Muscle of leg (tissue), 11 donors: Measurements from ENCODE around the gene RUVBL1. TPM values are rescaled to one million over a fixed set of nuclear protein-coding genes. Genes with fewer than 3 reads are reported as not detected.

Source experiments
- DNase-seq: peaks from one replicate; pipeline ENCODE4 v3.0.0; 2013
- H3K27ac ChIP-seq: one replicate; pipeline ENCODE4 v1.5.1; 2013; ENCODE audit warnings: mild to moderate bottlenecking, low read length, control low read depth
- H3K27me3 ChIP-seq: one replicate; pipeline ENCODE4 v1.6.1; 2013; ENCODE audit warnings: low read length; ENCODE audit not compliant: control insufficient read depth, insufficient read depth
- H3K36me3 ChIP-seq: one replicate; pipeline ENCODE4 v1.6.1; 2013; ENCODE audit warnings: low read length; ENCODE audit not compliant: control insufficient read depth, insufficient read depth
- H3K4me1 ChIP-seq: one replicate; pipeline ENCODE4 v1.6.1; 2013; ENCODE audit warnings: low read length; ENCODE audit not compliant: control insufficient read depth, insufficient read depth
- H3K4me3 ChIP-seq: one replicate; pipeline ENCODE4 v1.5.1; 2013; ENCODE audit warnings: low read length, control low read depth
- H3K9me3 ChIP-seq: replicated peaks from 2 replicates; pipeline ENCODE4 v1.6.1; 2013; ENCODE audit warnings: low read depth, low read length; ENCODE audit not compliant: control insufficient read depth
- WGBS: methylation state at CpG from one replicate; pipeline ENCODE4 v1.1.5; 2013; ENCODE audit warnings: missing lambda C conversion rate; ENCODE audit not compliant: insufficient coverage; 5-methylcytosine and 5-hydroxymethylcytosine counted together
- polyA plus RNA-seq, 8 donors: library from polyadenylated mRNA; unstranded; fragments of 120-200 nt; gene quantifications; one replicate each; pipeline versions ENCODE4 v1.2.1 to v1.2.3, GENCODE V29; 2013; ENCODE audit warnings: inconsistent platforms in 1 of 8, low replicate concordance in 1 of 8; ENCODE audit not compliant: insufficient read length in 8 of 8, insufficient read depth in 1 of 8
- total RNA-seq: library from RNA; stranded (reverse); fragments of 120-200 nt; gene quantifications from one replicate; pipeline ENCODE4 v1.2.4, GENCODE V29; 2013

The RUVBL1 gene
- total and polyA plus RNA-seq, 9 donors, result 33.6 to 41.4 (median 38.6) TPM

GRCh38 chr3:128144512-128145187, 21.0 kb upstream of the RUVBL1 start:
- Histone ChIP-seq H3K4me3 (no peak overlapping the region), H3K27me3 (peaks cover 10% of the 10 kb centered on the region), H3K27ac (no peak overlapping the region), H3K36me3 (no peaks in the 10 kb centered on the region), H3K9me3 (no peaks in the 10 kb centered on the region), H3K4me1 (no peaks in the 10 kb centered on the region)
- 58% methylated on average over 3 of the region's 5 CpGs for WGBS
- no peak for DNase-seq

GRCh38 chr3:128143496-128143895, 19.9 kb upstream of the RUVBL1 start:
- H3K9me3 ChIP-seq, result no peaks in the 10 kb centered on the region
- no peak overlapping the region for H3K27ac ChIP-seq
- H3K36me3 ChIP-seq, result no peaks in the 10 kb centered on the region
- H3K27me3 ChIP-seq, result peaks cover 8% of the 10 kb centered on the region
- H3K4me1 ChIP-seq, result no peaks in the 10 kb centered on the region
- H3K4me3 ChIP-seq, result no peak overlapping the region
- WGBS, result 77% methylated on average over 4 of the region's 4 CpGs
- DNase-seq, result no peak

- Histone ChIP-seq H3K27me3 (peaks cover 5% of the 10 kb centered on the region), H3K27ac (no peak overlapping the region), H3K4me3 (no peak overlapping the region), H3K9me3 (no peaks in the 10 kb centered on the region), H3K36me3 (no peaks in the 10 kb centered on the region), H3K4me1 (no peaks in the 10 kb centered on the region)
- peak; percentile 11 for DNase-seq
- 59% methylated on average over 2 of the region's 3 CpGs for WGBS
These were observed 9.8 kb upstream of the RUVBL1 start for GRCh38 chr3:128133273-128133883.

GRCh38 chr3:128131897-128132646, 8.5 kb upstream of the RUVBL1 start:
- Histone ChIP-seq H3K9me3 (no peaks in the 10 kb centered on the region), H3K27me3 (peaks cover 8% of the 10 kb centered on the region), H3K36me3 (no peaks in the 10 kb centered on the region), H3K4me3 (no peak overlapping the region), H3K4me1 (no peaks in the 10 kb centered on the region), H3K27ac (no peak overlapping the region)
- WGBS, result 77% methylated on average over 4 of the region's 7 CpGs
- no peak for DNase-seq

- H3K27ac ChIP-seq, result no peak overlapping the region
- DNase-seq, result no peak
- no CpG with 5 or more reads among the region's 1 CpG for WGBS
- H3K9me3 ChIP-seq, result no peaks in the 10 kb centered on the region
- H3K4me1 ChIP-seq, result peaks cover 3% of the 10 kb centered on the region
- H3K36me3 ChIP-seq, result no peaks in the 10 kb centered on the region
- no peak overlapping the region for H3K4me3 ChIP-seq
- H3K27me3 ChIP-seq, result peaks cover 5% of the 10 kb centered on the region
These were observed 4.6 kb upstream of the RUVBL1 start for GRCh38 chr3:128128251-128128650.

- Histone ChIP-seq H3K27ac (no peak overlapping the region), H3K4me1 (peaks cover 9% of the 10 kb centered on the region), H3K4me3 (no peak overlapping the region), H3K9me3 (no peaks in the 10 kb centered on the region), H3K36me3 (no peaks in the 10 kb centered on the region), H3K27me3 (peaks cover 5% of the 10 kb centered on the region)
- no peak for DNase-seq
- WGBS, result 17% methylated on average over 2 of the region's 2 CpGs
These were observed 3.6 kb upstream of the RUVBL1 start for GRCh38 chr3:128127236-128127635.

GRCh38 chr3:128123156-128123537, 465 bp downstream of the RUVBL1 start:
- no peak for DNase-seq
- H3K27ac ChIP-seq, result peak overlapping the region; percentile 89
- H3K36me3 ChIP-seq, result no peaks in the 10 kb centered on the region
- H3K27me3 ChIP-seq, result peaks cover 3% of the 10 kb centered on the region
- peaks cover 9% of the 10 kb centered on the region for H3K4me1 ChIP-seq
- peak overlapping the region; percentile 87 for H3K4me3 ChIP-seq
- H3K9me3 ChIP-seq, result no peaks in the 10 kb centered on the region
- 0% methylated on average over 15 of the region's 22 CpGs for WGBS

- Histone ChIP-seq H3K27ac (no peak overlapping the region), H3K36me3 (peaks cover 5% of the 10 kb centered on the region), H3K27me3 (no peaks in the 10 kb centered on the region), H3K4me3 (no peak overlapping the region), H3K9me3 (no peaks in the 10 kb centered on the region), H3K4me1 (peaks cover 9% of the 10 kb centered on the region)
- DNase-seq, result no peak
- no CpG with 5 or more reads among the region's 1 CpG for WGBS
These were observed 1.6 kb downstream of the RUVBL1 start for GRCh38 chr3:128122013-128122412.

GRCh38 chr3:128113817-128114794, 9.5 kb downstream of the RUVBL1 start:
- Histone ChIP-seq H3K9me3 (no peaks in the 10 kb centered on the region), H3K27ac (no peak overlapping the region), H3K4me3 (no peak overlapping the region), H3K36me3 (peaks cover 38% of the 10 kb centered on the region), H3K4me1 (no peaks in the 10 kb centered on the region), H3K27me3 (no peaks in the 10 kb centered on the region)
- DNase-seq, result no peak
- 85% methylated on average over 6 of the region's 9 CpGs for WGBS
